ENCODE measurements around the gene SSH3.
"Not testable (repeated sequence)": the region's sequence is repeated elsewhere in the genome, so short reads cannot be mapped to it uniquely, and the experiment has no call there.

Gene SSH3

DNA sequence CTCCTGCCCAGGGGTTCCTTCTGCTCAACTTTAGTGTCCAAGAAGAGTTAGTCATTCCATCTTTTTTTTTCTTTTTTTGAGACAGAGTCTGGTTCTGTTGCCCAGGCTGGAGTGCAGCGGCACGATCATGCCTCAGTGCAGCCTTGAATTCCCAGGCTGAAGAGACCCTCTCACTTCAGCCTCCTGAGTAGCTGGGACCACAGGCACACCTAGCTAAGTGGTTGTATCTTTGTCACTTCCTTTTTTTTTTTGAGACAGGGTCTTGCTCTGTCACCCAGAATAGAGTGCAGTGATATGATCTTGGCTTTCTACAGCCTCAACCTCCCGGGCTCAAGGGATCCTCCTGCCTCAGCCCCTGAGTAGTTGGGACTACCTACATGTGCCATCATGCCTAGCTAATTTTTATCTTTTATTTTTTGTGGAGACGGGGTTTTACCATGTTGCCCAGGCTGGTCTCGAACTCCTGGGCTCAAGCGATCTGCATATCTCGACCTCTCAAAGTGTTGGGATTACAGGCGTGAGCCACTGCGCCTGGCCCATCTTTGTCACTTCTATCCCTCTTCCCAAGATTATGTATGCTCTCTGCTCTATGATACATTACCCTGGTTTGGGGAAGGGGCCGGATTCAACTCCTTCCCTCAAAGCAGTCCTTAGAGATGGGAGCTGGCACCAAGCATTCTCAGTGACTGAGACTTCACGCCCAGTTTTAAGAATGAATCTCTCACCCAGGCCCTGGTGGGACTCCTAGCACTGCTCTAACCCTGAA is 10.0 kb downstream of the SSH3 start:
- no peak for DNase-seq

DNA sequence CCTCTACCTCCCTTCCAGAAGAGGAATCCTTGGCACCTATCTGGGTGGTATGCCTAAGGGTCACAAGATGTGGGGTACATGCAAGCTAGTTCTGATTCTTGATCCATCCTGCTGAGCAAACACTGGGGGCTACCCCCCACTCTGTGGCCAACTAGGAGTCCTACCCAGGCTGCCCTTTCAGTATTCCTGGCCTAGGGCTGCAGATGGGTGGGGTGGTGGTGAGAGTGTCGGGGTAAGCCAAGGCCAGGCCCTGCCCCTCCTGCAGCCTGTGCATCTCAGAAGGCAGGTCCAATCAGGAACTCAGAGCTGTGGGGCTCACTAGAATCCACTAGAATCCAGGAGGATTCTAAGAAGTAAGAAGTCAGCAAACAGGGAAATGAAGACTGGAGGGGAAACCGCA is 10.9 kb downstream of the SSH3 start:
- no peak for DNase-seq

DNA sequence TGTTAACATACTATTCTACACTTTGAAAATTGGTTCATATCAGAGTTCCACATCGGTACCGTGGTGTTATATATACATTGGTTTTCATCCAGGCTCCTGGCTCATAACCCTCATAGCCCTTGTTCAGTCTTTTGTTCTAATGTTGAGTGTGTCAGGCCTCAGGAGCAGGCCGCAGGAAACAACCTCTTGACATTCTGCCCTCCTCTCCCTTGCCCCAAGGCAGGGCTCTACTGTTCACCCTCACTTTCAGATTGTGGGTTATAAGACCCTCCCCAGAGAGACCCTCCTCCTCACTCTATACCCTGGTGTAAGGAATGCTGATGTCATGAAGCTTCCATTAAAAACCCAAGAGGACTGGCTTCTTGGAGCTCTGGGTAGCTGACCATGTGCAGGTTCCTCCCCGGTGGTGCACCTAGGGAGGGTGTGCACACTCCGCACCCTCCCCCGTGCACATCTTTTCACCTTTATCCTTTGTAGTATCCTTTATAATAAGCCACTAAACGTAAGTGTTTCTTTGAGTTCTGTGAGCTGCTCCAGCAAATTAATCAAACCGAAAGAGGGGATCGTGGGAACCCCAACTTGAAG is 12.1 kb downstream of the SSH3 start:
- DNase-seq: no peak

DNA sequence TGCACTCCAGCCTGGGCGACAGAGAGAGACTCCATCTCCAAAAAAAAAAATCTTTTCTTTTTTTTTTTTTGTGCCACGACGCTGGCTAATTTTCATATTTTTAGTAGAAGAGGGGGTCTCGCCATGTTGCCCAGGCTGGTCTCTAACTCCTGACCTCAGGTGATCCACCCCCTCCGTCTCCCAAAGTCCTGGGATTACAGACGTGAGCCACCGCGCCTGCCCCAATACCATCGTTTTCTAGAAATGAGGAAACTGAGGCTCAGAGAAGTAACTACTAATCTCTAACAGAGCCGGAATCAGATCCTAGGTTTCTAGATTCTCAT is 13.5 kb downstream of the SSH3 start:
- no peak for DNase-seq

DNA sequence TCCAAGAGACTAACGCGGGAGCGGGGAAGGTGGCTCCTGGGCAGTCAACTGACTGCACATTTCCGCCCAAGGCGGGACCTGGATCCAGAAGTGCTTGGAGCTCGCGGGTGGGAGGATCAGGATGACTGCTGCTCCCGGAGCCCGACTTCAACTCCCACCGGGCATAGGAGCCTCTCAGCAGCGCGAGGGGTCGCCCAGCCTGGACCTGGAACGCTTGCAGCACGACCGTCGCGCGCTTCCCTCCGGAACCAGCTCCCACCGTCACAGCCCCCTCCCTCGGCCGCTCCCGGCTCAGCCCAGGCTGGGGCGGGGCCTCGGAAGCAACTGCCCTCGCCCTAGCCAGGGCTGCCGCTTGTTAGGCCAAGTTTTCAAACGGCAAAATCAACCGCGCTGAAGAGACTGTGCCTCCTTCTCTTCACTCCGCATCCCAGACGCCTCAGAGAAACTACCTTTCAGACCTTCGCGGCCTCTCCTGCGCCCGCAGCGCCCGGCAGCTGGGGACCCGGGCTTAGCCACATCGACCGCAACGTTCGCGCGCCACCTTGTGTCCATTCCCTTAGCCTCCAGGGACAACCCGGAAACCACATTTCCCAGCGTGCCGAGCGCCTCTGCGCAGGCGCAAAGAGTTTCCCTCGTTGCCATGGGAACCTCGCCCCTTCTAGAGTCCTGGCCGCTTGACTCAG is 14.0 kb downstream of the SSH3 start:
- peak; percentile 96 to 99 for DNase-seq

DNA sequence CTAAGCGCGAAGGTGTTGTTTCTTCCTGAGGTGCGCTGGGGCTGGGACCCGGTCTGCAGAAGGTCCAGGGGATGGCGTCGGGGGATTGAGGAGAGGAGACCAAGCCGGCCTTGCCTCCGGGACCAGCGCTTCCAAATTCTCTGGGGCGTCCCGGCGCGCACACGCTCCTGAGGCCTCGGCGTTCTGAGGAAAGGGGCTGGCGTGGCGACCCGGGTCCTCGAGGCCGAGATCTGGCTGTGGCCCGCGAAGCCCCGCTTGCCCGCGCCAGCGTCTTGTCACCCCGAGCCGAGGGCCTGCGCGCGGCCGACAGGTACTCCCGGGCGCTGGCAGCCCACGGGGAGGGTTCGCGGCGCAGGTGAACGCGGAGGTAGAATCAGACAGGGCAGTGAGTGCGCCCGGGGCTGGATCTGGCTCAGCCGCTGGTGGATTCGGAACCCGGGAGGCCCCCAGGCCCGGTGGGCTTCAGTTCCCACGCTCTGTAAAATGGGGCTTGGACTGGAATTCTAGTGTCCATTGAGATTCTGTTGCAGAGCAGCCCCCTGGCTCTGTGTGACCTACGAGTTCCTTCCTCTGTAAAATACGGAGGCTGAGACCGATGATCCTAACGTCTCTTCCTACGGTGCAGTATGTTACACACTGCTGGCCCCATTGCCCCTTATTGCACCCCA is 14.7 kb downstream of the SSH3 start:
- no peak for DNase-seq

DNA sequence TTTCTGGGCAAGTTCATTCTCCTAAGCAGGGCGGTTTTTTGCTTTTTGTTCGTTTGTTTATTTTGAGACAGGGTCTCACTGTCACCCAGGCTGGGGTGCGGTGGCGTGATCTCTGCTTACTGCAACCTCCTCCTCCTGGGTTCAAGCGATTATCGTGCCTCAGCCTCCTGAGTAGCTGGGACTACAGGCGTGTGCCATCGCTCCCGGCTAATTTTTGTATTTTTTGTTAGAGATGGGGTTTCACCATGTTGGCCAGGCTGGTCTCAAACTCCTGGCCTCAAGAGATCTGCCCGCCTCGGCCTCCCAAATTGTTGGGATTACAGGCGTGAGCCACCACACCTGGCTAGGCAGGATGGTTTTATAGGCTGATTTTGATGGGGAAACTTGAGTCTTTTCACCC is 15.5 kb downstream of the SSH3 start:
- DNase-seq: not testable (repeated sequence)

DNA sequence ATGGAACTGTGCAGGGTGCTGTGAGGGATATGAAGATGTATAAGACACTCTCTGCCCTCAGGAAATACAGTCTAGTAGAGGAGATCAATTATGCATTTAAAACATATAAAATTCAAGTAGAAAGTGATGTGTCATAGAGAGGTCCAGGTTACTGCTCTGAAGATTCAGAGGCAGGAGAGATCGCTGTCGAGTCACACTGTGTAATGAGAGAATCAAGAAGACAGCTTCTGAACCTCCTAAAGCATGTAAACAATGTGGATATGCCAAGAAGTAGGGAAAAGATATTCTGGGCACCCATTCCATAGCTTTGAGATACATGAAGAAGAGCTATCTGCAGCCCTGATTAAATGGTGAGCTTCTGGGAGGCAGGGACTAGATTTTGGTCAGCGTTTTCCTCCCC is 16.7 kb downstream of the SSH3 start:
- DNase-seq: no peak

DNA sequence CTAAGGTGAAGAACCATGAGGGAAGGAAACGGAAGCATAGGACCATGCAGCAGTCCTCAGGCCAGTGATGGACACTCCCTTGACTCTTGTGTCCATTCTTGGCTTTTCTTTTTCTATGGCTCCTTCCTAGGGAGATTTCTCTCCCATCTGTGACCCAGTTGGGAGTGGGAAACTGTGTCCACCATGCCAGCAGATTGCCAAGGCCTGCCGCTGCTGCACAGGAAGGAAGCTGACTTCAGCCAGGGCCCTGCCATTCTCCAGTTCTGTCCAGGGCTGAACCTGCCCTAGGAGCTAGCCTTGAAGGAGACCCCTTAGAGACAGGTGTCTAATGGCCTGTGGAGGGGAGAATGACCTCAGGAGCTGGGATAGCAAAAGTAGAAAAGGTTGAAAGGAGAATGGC is 17.4 kb downstream of the SSH3 start:
- no peak for DNase-seq

DNA sequence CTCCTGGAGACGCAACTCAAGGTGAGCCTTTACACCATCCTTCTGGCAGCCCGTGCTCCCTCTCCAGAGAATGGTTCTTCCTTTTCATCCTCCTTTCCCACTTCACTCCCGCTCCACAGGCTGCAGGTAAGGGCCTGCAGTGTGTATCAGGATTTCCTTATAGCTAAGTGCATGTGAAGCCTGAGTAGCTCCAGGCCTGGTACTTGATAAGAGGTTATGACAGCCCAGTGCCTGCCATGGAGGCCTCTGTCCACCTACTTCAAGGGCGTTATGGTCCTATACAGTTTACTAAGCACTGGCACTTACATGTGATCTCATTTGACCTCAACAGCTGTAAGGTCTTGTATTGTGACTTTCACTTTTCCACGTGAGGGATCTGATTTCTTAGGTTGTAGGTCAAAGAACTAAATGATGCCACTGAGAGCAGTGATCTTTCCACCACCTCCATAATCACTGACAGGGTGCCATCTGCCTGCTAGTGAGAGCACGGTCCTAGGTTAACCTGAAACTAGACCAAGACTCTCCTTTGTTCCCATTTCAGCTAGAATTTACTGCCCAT is 18.1 kb downstream of the SSH3 start:
- no peak for DNase-seq

DNA sequence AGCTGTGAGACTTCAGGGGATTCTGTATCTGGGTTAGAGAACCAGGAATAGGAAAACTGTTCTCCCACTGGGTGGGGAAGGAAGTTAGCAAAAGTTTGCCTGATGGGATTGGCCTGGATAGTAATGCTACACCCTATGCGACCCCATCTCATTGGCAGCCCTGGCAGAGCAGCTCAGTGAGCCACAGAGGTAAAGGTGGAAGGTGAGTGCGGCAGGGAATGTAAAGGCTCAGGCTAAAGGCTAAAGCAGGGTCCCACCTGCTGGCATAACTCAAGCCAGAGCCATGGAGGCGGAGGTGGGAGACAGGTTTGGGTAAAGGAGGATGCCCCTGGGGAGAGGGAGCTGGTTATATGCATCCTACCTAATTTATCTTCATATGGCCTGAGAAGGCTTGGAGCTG is 18.7 kb downstream of the SSH3 start:
- no peak for DNase-seq

DNA sequence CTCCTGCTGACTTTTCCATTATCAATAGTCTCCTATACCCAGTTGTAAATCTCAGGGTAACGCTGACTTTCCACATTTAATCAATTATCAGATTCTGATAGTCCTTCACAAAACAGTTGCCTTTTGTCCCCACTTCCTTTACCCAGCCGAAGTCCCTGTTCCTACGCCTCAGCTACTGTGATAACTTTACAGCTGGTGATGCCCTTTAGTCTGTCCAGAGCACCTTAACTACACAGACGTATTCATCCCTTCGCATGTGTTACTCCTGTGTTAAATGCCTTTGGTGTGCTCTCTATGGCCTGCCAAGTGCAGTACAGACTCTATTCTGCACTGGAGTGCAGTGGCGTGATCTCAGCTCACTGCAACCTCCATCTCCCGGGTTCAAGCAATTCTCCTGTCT is 20.2 kb downstream of the SSH3 start:
- DNase-seq: no peak

DNA sequence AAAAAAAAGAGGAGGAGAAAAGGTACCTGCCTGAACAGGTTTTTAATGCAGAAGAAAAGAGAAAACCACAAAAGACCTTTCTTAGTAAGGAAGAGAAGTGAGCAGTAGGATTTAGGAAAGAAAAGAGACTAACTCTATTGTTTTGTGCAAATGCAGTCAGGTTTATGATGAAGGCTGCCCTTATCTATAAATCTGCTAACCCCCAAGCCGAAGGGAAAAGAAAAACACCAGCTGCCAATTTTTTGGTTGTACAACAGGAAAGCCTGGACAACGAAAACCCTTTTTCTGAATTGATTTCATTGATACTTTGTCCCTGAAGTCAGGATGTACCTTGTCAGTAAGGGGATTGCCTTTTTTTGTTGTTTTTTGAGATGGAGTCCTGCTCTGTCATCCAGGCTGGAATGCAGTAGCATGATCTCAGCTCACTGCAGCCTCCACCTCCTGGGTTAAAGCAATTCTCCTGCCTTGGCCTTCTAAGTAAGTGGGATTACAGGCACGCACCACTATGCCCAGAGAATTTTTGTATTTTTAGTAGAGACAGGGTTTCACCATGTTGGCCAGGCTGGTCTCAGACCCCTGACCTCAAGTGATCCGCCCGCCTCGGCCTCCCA is 28.9 kb downstream of the SSH3 start:
- no peak for DNase-seq

DNA sequence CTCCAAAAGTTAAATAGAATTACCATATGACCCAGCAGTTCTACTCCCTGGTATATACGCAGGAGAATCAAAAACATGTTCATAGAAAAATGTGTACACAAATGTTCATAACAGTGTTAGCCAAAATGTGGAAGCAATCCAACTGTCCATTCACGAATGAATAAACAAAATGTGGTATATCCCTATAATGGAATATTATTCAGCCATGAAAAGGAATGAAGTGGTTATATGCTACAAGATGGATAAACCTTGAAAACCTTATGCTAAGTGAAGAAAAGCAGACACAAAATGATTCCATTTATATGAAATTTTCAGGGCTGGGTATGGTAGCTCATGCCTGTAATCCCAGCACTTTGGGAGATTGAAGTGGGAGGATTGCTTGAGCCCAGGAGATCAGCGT is 33.9 kb downstream of the SSH3 start:
- no peak for DNase-seq

DNA sequence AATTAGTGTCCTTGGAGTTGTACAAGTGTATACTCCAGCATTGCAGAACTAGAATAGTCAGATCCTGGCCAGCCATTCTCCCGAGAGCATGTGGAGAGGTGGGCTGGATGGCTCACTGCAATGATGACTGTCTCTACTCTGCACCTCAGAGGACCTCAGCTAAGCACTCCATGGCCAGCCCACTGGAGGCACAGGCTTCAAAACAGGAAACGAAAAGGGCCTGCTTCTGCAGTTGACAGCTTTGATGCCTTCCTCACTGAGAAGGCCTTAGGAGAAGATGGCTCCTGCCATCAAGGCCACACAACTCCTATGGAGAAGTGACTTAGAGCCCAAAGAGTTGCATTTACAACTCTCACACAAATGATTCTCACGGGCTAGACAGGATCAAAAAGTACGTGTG is 40.9 kb downstream of the SSH3 start:
- DNase-seq: no peak

DNA sequence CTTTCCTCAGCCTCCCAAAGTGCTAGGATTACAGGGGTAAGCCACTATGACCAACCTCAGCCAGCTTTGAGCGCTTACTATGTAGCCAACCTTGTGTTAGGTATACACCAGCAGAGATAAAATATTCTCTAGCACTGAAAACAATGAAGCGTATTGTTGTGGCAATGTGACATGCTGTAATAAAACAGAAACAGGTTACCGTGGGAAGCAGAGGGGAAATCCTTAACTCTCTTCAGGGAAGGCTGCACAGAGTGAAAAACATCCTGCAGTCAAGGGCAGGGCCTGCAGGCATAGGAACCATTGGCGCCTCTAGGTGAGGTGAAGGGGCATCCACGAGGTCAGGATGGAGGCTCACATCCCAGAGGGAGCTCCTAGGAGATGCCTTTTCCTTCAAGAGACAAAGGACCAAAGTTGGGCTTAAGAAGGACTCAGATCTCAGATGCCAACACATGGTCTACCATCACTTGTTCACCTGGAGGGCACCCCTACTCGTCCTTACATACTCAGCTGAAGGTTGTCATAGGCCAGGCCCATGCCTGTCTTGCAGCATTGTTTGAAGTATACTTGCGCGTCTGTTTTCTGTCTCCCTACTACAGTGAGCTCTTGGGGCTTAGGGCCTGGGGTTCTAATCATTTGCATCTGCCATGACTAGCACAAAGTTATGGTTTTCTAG is 42.1 kb downstream of the SSH3 start:
- DNase-seq: no peak

DNA sequence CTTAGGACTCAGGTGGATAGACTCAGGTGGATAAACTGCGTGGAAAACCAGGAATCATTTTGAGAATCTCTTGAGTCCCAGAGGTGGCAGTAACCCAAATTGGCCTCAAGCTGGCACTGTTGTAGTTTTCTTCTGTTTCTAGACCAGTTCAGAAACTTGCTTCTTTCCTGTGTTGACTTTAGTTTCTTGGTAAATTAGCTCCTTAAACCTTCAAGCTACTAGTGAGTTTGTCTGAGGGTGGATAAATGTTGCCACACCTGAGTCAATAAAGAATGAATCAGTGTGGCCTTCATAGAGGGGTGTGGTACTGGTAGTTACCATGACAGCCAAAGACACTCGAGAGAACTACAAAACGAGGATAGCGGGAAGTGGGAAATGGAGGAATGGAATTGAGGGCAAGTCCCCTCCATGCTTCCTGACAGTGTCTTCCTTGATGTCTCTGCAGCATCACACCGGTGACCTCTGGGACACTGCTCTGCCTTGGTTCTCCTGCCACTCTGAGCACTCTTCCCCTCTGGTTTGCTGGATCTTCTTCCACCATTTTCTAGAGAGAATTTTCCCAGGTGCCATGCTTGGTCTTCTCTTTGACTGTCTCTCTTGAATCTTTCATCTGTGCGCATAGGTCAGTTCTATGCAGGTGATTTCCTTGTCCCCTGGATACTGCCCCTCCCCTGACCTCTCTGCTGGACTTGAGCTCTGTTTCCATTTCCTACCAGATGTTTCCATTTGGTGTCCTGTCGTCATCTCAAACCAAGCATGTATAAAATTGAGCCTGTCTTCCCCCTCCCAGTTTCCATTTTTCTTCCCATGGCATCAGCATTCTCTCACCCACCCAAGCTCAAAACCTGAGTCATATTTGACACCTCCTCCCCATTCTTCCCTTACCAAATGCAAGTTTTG is 42.8 kb downstream of the SSH3 start:
- DNase-seq: no peak

DNA sequence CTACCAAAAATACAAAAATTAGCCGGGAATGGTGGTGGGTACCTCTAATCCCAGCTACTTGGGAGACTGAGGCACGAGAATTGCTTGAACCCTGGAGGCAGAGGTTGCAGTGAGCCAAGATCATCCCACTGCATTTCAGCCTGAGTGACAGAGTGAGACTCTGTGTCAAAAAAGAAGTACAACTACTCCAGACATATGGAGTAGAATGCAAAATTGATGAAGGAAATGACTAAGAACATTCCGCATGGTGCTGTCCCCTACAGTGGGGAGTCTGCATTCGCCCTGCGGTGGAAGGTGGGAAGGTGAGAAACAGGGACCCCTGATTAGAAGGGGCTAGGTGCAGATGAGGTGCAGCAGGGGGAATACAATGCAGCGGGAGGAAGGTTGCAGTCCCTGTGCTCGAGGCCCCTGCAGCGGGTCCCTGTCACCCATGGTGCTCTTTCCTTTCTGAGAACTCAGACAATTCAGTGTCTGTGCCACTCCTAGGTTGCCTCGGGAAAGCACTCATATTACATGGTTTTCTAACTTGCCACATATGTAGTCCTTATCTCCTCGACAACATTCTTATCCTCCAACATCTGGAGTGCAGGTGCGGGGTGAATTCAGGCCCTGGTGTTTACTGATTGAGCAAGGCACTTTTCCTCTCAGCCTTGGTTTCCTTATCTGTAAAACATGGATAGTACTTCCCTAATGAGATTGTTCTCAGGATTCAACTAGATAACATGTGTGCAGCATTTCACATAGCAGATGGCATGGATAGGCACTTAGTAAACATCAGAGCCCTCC is 44.8 kb downstream of the SSH3 start:
- no peak for DNase-seq

DNA sequence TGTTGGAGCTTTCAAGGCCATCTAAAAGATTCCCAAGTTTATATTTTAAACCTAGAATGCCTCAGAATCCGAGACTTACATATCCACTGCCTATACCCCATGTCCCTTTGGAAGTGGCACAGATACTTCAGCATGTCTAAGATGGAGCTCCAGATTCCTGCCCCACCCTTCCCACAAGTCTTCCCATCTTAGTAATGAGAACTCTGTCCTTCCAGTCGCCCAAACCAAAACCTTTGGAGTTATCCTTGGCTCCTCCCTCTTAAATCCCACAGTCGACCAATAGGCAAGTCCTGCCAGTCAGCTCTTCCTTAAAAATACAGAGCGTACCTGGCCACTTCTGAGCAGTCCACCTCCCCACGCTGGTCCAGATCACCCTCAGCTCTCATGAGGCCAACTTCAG is 45.7 kb downstream of the SSH3 start:
- no peak for DNase-seq

DNA sequence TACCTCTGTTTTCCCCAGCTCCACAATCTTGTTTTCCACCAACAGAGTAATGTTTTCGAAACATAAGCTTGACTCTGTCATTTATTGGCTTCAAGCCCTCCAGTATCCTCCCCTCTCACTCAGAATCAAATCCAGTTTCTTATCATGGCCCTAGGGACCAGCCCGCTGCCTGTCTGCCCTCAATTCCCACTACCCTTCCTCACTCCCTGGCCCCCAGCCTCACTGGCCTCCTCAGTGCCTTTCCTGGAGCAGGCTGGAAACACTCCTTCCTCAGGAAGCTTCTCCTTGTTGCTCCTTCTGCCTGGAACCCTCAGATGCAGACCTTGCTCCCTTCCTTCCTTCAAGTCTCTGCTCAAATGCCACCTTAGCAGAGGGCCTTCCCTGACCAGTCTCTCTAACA is 46.1 kb downstream of the SSH3 start:
- DNase-seq: no peak
